Nephron progenitor cell (in vitro differentiated cells): ENCODE data around the gene DEFB115.
"Not testable (repeated sequence)": the region's sequence is repeated elsewhere in the genome, so short reads cannot be mapped to it uniquely, and the experiment has no call there.

Experiments
- DNase-seq: peaks from one replicate; pipeline ENCODE4 v3.0.0; 2021
- H3K27ac Mint-ChIP-seq: 2 replicates; pipeline ENCODE4 v1.8.0; 2021; ENCODE audit warnings: mild to moderate bottlenecking, moderate library complexity, mixed read lengths
- H3K27me3 Mint-ChIP-seq: 2 replicates; pipeline ENCODE4 v1.8.0; 2021; ENCODE audit warnings: mild to moderate bottlenecking, low read depth, mixed read lengths; ENCODE audit not compliant: poor library complexity
- H3K36me3 Mint-ChIP-seq: 2 replicates; pipeline ENCODE4 v1.8.0; 2021; ENCODE audit warnings: low read depth, mixed read lengths
- H3K4me1 Mint-ChIP-seq: 2 replicates; pipeline ENCODE4 v1.8.0; 2021; ENCODE audit warnings: mixed read lengths
- H3K4me3 Mint-ChIP-seq: 2 replicates; pipeline ENCODE4 v1.8.0; 2021; ENCODE audit warnings: mild to moderate bottlenecking, moderate library complexity, mixed read lengths
- H3K9me3 Mint-ChIP-seq: 2 replicates; pipeline ENCODE4 v1.8.0; 2021; ENCODE audit warnings: mild to moderate bottlenecking, moderate library complexity, mixed read lengths
- TF ChIP-seq, protein P1 (sequence below): fragments of 200-600 bp; sonication (generic); IDR thresholded peaks from 2 replicates; pipeline ENCODE4 v1.5.0; 2021; ENCODE audit warnings: antibody characterized with exemption

Gene DEFB115

DNA sequence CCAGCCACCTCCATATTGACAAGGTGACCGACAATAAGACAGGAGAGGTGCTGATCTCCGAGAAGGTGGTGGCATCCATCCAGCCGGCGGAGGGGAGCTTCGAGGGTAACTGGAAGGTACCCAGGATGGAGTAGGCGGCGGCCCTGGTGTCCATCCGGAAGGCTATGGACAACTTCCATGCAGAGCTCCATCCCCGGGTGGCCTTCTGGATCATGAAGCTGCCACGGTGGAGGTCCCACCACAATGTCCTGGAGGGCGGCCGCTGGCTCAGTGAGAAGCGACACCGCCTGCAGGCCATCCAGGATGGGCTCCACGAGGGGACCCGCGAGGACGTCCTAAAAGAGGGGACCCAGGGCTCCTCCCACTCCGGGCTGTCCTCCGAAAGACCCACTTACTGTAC is 17.0 kb downstream of the DEFB115 start:
- Mint-ChIP-seq H3K27ac (no peak overlapping the region), H3K4me1 (no peaks in the 10 kb centered on the region), H3K4me3 (no peak overlapping the region), H3K27me3 (peaks cover 4% of the 10 kb centered on the region), H3K36me3 (no peaks in the 10 kb centered on the region), H3K9me3 (peaks cover 82% of the 10 kb centered on the region)
- DNase-seq, result no peak
- TF ChIP-seq, protein P1, sequence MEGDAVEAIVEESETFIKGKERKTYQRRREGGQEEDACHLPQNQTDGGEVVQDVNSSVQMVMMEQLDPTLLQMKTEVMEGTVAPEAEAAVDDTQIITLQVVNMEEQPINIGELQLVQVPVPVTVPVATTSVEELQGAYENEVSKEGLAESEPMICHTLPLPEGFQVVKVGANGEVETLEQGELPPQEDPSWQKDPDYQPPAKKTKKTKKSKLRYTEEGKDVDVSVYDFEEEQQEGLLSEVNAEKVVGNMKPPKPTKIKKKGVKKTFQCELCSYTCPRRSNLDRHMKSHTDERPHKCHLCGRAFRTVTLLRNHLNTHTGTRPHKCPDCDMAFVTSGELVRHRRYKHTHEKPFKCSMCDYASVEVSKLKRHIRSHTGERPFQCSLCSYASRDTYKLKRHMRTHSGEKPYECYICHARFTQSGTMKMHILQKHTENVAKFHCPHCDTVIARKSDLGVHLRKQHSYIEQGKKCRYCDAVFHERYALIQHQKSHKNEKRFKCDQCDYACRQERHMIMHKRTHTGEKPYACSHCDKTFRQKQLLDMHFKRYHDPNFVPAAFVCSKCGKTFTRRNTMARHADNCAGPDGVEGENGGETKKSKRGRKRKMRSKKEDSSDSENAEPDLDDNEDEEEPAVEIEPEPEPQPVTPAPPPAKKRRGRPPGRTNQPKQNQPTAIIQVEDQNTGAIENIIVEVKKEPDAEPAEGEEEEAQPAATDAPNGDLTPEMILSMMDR, result no peak

DNA sequence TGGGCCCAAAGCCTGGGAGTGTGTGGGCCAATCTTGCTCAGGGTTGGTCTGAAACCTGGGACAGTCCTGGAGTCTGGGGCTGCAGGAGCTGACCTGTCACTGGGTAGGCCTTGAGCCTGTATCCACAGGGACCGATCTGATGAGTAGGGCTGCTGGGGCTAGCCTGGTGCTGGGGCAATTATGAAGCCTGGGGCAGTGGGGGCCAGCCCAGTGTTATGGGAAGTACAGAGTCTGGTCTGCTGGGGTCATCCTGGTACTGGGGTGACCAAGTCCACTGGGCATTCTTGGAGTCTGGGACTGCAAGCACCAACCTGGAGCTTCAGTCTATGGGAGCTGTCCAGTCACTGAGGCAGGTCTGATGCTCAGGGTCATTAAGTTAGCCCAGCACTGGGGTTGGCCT is 20.7 kb downstream of the DEFB115 start:
- TF ChIP-seq, protein P1, result no peak
- Mint-ChIP-seq H3K36me3 (no peaks in the 10 kb centered on the region), H3K27me3 (peaks cover 4% of the 10 kb centered on the region), H3K27ac (no peak overlapping the region), H3K9me3 (peaks cover 81% of the 10 kb centered on the region), H3K4me3 (no peak overlapping the region), H3K4me1 (no peaks in the 10 kb centered on the region)
- DNase-seq, result no peak

DNA sequence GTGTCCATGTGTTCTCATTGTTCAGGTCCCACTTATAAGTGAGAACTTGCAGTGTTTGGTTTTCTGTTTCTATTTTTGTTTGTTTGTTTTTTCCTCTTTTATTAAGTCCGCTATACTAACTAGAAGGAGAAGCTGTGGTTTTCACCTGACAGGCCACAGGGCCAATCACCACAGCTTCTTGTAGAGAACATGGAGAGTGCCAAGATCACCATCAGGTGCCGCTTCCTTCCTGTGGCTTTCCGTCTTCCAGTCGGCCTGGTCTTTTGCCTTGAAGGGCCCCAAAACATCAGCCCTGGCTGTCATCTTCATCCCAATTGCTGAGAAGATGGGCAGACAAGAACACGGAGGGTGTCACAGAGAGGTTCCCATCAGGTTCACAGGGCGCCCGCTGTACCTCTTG is 27.5 kb downstream of the DEFB115 start:
- H3K27ac Mint-ChIP-seq, DNase-seq, H3K36me3 Mint-ChIP-seq, H3K4me3 Mint-ChIP-seq, H3K4me1 Mint-ChIP-seq, H3K27me3 Mint-ChIP-seq: not testable (repeated sequence)
- peaks cover 90% of the 10 kb centered on the region for H3K9me3 Mint-ChIP-seq

DNA sequence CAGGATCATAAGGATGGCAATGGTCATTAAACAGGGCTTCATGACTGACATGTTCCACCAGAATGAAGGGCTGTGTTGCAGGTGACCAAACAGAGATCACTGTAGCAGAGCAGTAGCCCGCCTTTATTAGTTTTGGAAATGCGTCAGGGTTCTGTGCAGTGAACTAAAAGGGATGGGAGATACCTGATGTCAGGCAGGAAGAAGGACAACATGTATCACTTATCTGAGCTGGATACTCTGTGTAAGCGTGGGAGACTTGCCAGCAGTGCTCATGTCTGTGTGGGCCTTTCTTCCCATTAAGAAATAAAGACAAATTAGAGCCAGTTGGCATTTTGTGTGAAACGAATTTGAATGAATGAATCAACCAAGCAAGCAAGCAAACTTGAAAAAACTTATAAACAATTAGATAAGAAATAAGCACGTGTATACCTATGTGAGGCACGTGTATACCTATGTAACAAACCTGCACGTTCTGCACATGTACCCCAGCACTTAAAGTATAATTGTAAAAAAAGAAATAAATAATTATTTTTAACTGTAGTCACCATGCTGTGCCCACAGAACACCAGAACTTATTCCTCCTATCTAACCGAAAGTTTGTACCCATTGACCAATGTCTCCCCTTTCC is 51.2 kb downstream of the DEFB115 start, which contains the start of gene DEFB116:
DEFB116 (minus strand) TSS at position 51 of the 628 bp plus-strand sequence; CDS start at position 51, 0 bp downstream.
- no peaks in the 10 kb centered on the region for H3K4me1 Mint-ChIP-seq
- H3K27ac Mint-ChIP-seq, result no peak within 1 kb of the TSS
- TF ChIP-seq, protein P1, result no peak
- no peak within 1 kb of the TSS for H3K4me3 Mint-ChIP-seq
- no peak for DNase-seq
- no peaks in the 10 kb centered on the region for H3K27me3 Mint-ChIP-seq
- peaks cover 88% of the 10 kb centered on the region for H3K9me3 Mint-ChIP-seq
- H3K36me3 Mint-ChIP-seq, result no peaks in the 10 kb centered on the region
